Mesodermal cell (in vitro differentiated cells): ENCODE results near the gene RASGRP2.

Source experiments
- H3K27ac ChIP-seq: 2 replicates; pipeline ENCODE4 v1.7.0; 2013; ENCODE audit warnings: mild to moderate bottlenecking, low read depth, low read length, moderate library complexity; ENCODE audit not compliant: severe bottlenecking
- H3K36me3 ChIP-seq: 2 replicates; pipeline ENCODE4 v1.7.1; 2013; ENCODE audit warnings: mild to moderate bottlenecking, low read length, moderate library complexity; ENCODE audit not compliant: control insufficient read depth, insufficient read depth
- H3K4me1 ChIP-seq: one replicate; pipeline ENCODE4 v1.7.1; 2013; ENCODE audit warnings: mild to moderate bottlenecking, low read length; ENCODE audit not compliant: insufficient read depth, control insufficient read depth, poor library complexity, severe bottlenecking
- H3K4me3 ChIP-seq: 2 replicates; pipeline ENCODE4 v1.7.0; 2013; ENCODE audit warnings: low read length, control low read depth, mild to moderate bottlenecking; ENCODE audit not compliant: insufficient read depth, poor library complexity, severe bottlenecking; ENCODE audit errors: extremely low read depth
- H3K9me3 ChIP-seq: 2 replicates; pipeline ENCODE4 v1.7.1; 2013; ENCODE audit warnings: mild to moderate bottlenecking, low read length, moderate library complexity; ENCODE audit not compliant: control insufficient read depth
- WGBS, 2 experiments: methylation state at CpG; one replicate each; pipeline ENCODE4 v1.1.5; 2013; ENCODE audit warnings: missing lambda C conversion rate in 2 of 2; ENCODE audit not compliant: insufficient coverage in 2 of 2; 5-methylcytosine and 5-hydroxymethylcytosine counted together

RASGRP2 gene

GRCh38 chr11:64754919-64755662 is 11.1 kb upstream of the RASGRP2 start:
- 91 to 94% methylated on average over 20 of the region's 21 CpGs for WGBS, 2 experiments
- no peaks in the 10 kb centered on the region for H3K36me3 ChIP-seq
- H3K4me3 ChIP-seq, result no peak overlapping the region

GRCh38 chr11:64754124-64754918 is 10.4 kb upstream of the RASGRP2 start:
- Histone ChIP-seq H3K4me1 (peaks cover 4% of the 10 kb centered on the region), H3K27ac (no peak overlapping the region), H3K9me3 (no peaks in the 10 kb centered on the region), H3K4me3 (no peak overlapping the region), H3K36me3 (no peaks in the 10 kb centered on the region)
- WGBS, 2 experiments, result 85 to 89% methylated on average over 20 to 21 of the region's 26 CpGs

More at GRCh38 chr11:64754919-64755662, 11.1 kb upstream of the RASGRP2 start:
- Histone ChIP-seq H3K27ac (no peak overlapping the region), H3K9me3 (no peaks in the 10 kb centered on the region), H3K4me1 (peaks cover 11% of the 10 kb centered on the region)

GRCh38 chr11:64753380-64754123 is 9.6 kb upstream of the RASGRP2 start:
- H3K4me1 ChIP-seq, result no peaks in the 10 kb centered on the region
- no peaks in the 10 kb centered on the region for H3K36me3 ChIP-seq
- no peaks in the 10 kb centered on the region for H3K9me3 ChIP-seq
- H3K4me3 ChIP-seq, result no peak overlapping the region
- WGBS, 2 experiments, result 96% methylated on average over 26 to 36 of the region's 43 CpGs
- no peak overlapping the region for H3K27ac ChIP-seq

- no peaks in the 10 kb centered on the region for H3K36me3 ChIP-seq
- H3K27ac ChIP-seq, result no peak overlapping the region
- no peaks in the 10 kb centered on the region for H3K9me3 ChIP-seq
- no peak overlapping the region for H3K4me3 ChIP-seq
- H3K4me1 ChIP-seq, result no peaks in the 10 kb centered on the region
- WGBS, 2 experiments, result 90 to 97% methylated on average over 6 to 7 of the region's 7 CpGs
Measured at GRCh38 chr11:64753019-64753379, 9.1 kb upstream of the RASGRP2 start.

- no peak overlapping the region for H3K4me3 ChIP-seq
- 93 to 96% methylated on average over 14 of the region's 14 CpGs for WGBS, 2 experiments
- no peaks in the 10 kb centered on the region for H3K36me3 ChIP-seq
- no peak overlapping the region for H3K27ac ChIP-seq
- H3K9me3 ChIP-seq, result no peaks in the 10 kb centered on the region
- no peaks in the 10 kb centered on the region for H3K4me1 ChIP-seq
Measured at GRCh38 chr11:64752175-64752970, 8.4 kb upstream of the RASGRP2 start.

GRCh38 chr11:64751580-64751979 is 7.6 kb upstream of the RASGRP2 start:
- WGBS, 2 experiments, result 96 to 99% methylated on average over 6 to 9 of the region's 9 CpGs
- Histone ChIP-seq H3K4me3 (no peak overlapping the region), H3K36me3 (no peaks in the 10 kb centered on the region), H3K27ac (no peak overlapping the region), H3K4me1 (no peaks in the 10 kb centered on the region), H3K9me3 (no peaks in the 10 kb centered on the region)

GRCh38 chr11:64751136-64751535 is 7.2 kb upstream of the RASGRP2 start:
- 92 to 98% methylated on average over 9 of the region's 9 CpGs for WGBS, 2 experiments
- Histone ChIP-seq H3K27ac (no peak overlapping the region), H3K36me3 (no peaks in the 10 kb centered on the region), H3K9me3 (no peaks in the 10 kb centered on the region), H3K4me1 (no peaks in the 10 kb centered on the region), H3K4me3 (no peak overlapping the region)

GRCh38 chr11:64750361-64751054 is 6.6 kb upstream of the RASGRP2 start:
- Histone ChIP-seq H3K4me3 (no peak overlapping the region), H3K27ac (no peak overlapping the region), H3K4me1 (peaks cover under 1% of the 10 kb centered on the region), H3K9me3 (no peaks in the 10 kb centered on the region), H3K36me3 (no peaks in the 10 kb centered on the region)
- 92 to 94% methylated on average over 8 to 10 of the region's 13 CpGs for WGBS, 2 experiments

GRCh38 chr11:64747961-64748665 is 4.2 kb upstream of the RASGRP2 start:
- no peaks in the 10 kb centered on the region for H3K9me3 ChIP-seq
- H3K27ac ChIP-seq, result no peak overlapping the region
- no peaks in the 10 kb centered on the region for H3K36me3 ChIP-seq
- WGBS, 2 experiments, result 83 to 90% methylated on average over 6 to 11 of the region's 15 CpGs
- peaks cover 5% of the 10 kb centered on the region for H3K4me1 ChIP-seq
- no peak overlapping the region for H3K4me3 ChIP-seq
